MM.1S (cell line): ENCODE measurements around the gene ANAPC16.
"Not testable (repeated sequence)": the region's sequence is repeated elsewhere in the genome, so short reads cannot be mapped to it uniquely, and the experiment has no call there.

Source experiments
- EZH2 ChIP-seq: fragments of 300-600 bp; sonication (generic); optimal IDR thresholded peaks from 2 replicates; pipeline ENCODE3; 2017; ENCODE audit warnings: low read depth, mild to moderate bottlenecking, antibody characterized with exemption, low read length, mixed read lengths
- TF ChIP-seq, protein P1 (sequence below): fragments of 300-600 bp; sonication (generic); IDR thresholded peaks from 2 replicates; pipeline ENCODE4 v1.5.1; 2016; ENCODE audit warnings: antibody characterized with exemption, low read length, mixed read lengths

GRCh38 chr10:72224191-72224590 lies 8.4 kb downstream of the ANAPC16 start:
- TF ChIP-seq, protein P1, sequence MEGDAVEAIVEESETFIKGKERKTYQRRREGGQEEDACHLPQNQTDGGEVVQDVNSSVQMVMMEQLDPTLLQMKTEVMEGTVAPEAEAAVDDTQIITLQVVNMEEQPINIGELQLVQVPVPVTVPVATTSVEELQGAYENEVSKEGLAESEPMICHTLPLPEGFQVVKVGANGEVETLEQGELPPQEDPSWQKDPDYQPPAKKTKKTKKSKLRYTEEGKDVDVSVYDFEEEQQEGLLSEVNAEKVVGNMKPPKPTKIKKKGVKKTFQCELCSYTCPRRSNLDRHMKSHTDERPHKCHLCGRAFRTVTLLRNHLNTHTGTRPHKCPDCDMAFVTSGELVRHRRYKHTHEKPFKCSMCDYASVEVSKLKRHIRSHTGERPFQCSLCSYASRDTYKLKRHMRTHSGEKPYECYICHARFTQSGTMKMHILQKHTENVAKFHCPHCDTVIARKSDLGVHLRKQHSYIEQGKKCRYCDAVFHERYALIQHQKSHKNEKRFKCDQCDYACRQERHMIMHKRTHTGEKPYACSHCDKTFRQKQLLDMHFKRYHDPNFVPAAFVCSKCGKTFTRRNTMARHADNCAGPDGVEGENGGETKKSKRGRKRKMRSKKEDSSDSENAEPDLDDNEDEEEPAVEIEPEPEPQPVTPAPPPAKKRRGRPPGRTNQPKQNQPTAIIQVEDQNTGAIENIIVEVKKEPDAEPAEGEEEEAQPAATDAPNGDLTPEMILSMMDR, result not testable (repeated sequence)
- not testable (repeated sequence) for TF ChIP-seq EZH2
